Epithelial cell of proximal tubule (primary cell): ENCODE data around the gene KRTAP2-2. TPM values are rescaled to one million over a fixed set of nuclear protein-coding genes. Genes with fewer than 3 reads are reported as not detected.
"Not testable (repeated sequence)": the region's sequence is repeated elsewhere in the genome, so short reads cannot be mapped to it uniquely, and the experiment has no call there.

ENCODE experiments used
- DNase-seq: peaks from one replicate; pipeline ENCODE4 v3.0.0-alpha.2; 2011; ENCODE audit warnings: low read depth
- H3K4me3 ChIP-seq: 2 replicates; pipeline ENCODE4 v1.5.1; 2011; ENCODE audit warnings: low read depth, mild to moderate bottlenecking, low read length
- total RNA-seq: library from RNA; depleted of rRNA; stranded (reverse); fragments of >200 nt; gene quantifications from 2 replicates; pipeline ENCODE4 v1.2.3, GENCODE V29; 2015
- TF ChIP-seq, protein P1 (sequence below): conservative IDR thresholded peaks from 2 replicates; pipeline ENCODE4 v1.5.1; 2012; ENCODE audit warnings: low read depth, mild to moderate bottlenecking, low read length

KRTAP2-2 gene
- total RNA-seq, 1 donor from 2014 or later = not detected

DNA sequence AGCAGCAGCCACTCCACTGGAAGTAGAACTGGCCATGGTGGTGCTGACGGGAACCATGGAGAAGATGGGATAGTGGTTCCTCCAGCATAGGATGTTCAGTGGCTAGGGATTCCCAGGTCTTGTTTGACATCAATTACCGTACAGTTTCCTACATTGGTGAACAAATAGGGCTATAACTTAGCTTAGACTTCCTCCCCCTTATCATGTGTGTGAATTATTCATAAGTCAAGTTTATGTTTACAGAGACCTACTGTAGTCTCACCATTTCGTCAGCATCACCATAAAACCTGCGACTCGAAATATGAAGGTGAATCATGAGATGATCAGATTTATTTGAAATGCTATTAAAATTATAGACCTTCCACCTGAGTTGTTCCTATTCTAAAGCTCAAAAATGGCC lies 3.7 kb upstream of the KRTAP2-2 start:
- H3K4me3 ChIP-seq = no peak overlapping the region
- TF ChIP-seq, protein P1, sequence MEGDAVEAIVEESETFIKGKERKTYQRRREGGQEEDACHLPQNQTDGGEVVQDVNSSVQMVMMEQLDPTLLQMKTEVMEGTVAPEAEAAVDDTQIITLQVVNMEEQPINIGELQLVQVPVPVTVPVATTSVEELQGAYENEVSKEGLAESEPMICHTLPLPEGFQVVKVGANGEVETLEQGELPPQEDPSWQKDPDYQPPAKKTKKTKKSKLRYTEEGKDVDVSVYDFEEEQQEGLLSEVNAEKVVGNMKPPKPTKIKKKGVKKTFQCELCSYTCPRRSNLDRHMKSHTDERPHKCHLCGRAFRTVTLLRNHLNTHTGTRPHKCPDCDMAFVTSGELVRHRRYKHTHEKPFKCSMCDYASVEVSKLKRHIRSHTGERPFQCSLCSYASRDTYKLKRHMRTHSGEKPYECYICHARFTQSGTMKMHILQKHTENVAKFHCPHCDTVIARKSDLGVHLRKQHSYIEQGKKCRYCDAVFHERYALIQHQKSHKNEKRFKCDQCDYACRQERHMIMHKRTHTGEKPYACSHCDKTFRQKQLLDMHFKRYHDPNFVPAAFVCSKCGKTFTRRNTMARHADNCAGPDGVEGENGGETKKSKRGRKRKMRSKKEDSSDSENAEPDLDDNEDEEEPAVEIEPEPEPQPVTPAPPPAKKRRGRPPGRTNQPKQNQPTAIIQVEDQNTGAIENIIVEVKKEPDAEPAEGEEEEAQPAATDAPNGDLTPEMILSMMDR = no peak
- no peak for DNase-seq

DNA sequence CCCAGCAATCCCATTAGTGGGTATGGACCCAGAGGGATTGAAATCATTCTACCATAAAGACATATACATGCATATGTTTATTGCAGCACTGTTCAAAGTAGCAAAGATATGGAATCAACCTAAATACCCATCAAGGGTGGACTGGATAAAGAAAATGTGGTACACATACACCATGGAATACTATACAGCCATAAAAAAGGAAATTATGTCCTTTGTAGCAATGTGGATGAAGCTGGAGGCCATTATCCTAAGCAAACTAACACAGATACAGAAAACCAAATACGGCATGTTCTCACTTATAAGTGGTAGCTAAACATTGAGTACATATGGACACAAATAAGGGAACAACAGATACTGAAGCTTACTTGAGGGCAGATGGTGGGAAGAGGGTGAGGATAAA lies 2.5 kb upstream of the KRTAP2-2 start:
- no peak overlapping the region for H3K4me3 ChIP-seq
- no peak for DNase-seq
- TF ChIP-seq, protein P1 = no peak

DNA sequence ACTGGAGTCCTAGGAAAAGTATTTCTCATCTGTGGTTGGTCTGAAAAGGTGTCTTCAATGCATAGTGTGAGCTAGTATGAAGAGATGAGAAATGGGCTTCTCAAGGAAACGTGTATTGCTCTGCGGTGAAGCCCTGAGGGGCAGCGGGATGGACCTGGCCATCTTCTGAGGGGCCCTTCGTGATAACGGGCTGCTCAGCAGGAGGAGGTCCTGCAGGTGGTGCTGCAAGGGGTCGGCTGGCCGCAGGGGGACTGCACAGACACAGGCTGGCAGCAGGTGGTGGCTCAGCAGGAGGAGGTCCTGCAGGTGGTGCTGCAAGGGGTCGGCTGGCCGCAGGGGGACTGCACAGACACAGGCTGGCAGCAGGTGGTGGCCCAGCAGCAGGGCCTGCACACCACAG lies 474 bp downstream of the KRTAP2-2 start:
- DNase-seq, H3K4me3 ChIP-seq: not testable (repeated sequence)

DNA sequence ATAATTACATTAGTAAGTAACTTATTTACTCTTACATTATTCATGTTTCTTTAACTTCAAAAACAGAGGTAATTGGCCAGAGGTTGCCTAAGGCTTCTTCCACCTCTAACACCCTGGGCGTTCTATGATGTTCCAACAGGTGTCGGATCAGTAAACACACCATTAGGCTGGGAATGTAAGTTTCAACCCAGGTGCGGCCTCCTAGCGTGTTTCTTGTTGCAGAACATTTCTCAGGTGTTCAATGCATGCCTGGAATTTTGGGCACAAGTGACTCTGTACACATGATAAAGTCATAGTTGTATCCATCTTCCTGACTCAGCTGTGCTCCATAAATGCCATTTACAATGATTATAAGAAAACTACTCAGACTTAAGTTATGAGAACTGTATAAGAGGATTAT lies 1.0 kb downstream of the KRTAP2-2 start:
- TF ChIP-seq, protein P1 = no peak
- no peak overlapping the region for H3K4me3 ChIP-seq
- no peak for DNase-seq

DNA sequence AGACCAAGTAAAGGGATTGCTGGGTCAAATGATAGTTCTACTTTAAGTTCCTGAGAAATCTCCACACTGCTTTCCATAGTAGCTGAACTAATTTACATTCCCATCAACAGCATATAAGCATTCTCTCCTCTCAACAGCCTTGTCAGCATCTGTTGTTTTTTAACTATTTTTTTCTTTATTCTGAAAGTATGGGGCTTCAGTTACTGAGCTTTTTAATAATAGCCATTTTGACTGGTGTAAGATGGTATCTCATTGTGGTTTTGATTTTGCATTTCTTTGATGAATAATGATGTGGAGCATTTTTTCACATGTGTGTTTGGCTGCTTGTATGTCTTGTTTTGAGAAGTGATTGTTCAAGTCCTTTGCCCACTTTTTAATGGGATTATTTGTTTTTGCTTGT lies 2.5 kb downstream of the KRTAP2-2 start:
- no peak for DNase-seq
- TF ChIP-seq, protein P1 = no peak
- H3K4me3 ChIP-seq = no peak overlapping the region

DNA sequence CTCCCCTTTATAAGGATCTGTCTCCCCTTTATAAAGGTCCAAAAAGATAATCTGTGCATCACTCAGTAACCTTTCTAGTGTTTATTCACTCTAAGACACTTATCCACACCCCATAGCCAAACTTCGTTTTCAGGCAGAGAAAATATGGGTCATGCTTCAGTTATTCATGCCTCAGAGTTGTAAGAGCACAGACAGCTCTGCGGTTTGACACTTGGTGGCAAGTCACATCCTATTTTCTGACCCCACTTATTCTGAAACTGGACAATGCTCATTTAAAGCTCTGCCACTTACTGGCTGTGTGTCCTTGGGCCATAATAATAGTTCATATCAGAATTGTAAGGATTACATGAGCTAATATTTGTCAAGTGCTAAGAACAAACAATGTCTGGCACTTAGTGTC lies 5.9 kb downstream of the KRTAP2-2 start:
- DNase-seq = no peak
- H3K4me3 ChIP-seq = no peak overlapping the region
- TF ChIP-seq, protein P1 = no peak

DNA sequence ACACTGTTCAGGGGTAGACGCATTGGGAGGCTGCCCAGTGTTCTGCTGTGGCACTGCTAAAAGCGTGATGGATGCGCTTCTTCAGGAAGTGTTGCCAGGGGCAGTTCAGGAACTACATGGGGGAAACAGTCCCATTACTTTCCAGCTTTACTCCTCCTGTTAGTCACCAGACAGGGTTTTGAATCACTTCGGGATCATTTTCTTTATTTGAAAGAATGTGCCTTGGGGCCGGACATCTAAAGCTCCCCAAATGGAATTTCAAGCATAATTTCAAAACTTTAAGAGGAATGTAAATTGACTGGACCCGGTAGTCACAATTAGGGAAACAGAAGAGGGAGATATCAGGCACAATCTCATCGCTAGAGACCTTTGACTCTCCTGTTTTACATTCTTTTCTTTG lies 6.6 kb downstream of the KRTAP2-2 start:
- no peak for DNase-seq
- H3K4me3 ChIP-seq = no peak overlapping the region
- TF ChIP-seq, protein P1 = no peak

DNA sequence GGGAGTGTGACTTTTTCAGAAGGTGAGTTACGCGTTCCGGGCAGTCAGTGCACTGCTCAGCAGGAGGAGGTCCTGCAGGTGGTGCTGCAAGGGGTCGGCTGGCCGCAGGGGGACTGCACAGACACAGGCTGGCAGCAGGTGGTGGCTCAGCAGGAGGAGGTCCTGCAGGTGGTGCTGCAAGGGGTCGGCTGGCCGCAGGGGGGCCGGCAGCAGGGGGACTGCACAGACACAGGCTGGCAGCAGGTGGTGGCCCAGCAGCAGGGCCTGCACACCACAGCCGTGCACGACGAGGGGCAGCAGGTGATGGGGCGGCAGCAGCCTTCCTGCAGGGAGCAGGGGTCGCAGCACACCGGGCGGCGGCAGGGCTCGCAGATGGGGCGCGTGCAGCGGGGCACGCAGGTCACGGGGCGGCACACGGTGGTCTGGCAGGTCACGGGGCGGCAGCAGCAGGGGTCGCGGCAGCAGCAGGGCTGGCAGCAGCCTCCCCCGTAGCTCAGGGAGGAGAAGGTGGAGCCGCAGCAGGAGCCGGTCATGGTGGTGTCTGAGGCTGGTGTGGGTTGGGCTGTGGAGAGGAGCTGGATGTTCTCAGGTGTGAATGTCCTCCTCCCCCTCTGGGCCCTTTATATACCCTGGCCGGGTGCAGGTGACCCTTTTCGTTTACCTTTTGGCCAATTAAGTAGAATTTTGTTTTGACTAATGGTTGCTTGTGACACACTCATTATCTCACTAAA lies 8.1 kb downstream of the KRTAP2-2 start, which contains the start of gene KRTAP2-1:
Gene KRTAP2-1 (minus strand): TSS at position 582 of the 731 bp plus-strand sequence. CDS start 49 bp downstream, at position 533.
- not testable (repeated sequence) for H3K4me3 ChIP-seq, DNase-seq
